NCI-H187 treated with DMSO at 0.1 percent for 48 hours (cell line): Measurements from ENCODE around the gene PPP2R5E.

ENCODE experiments used
- DNase-seq: peaks from one replicate; lab custom pipeline; 2025; lab: John Stamatoyannopoulos, UW

The PPP2R5E gene

GRCh38 chr14:63470962-63471793, 72.0 kb downstream of the PPP2R5E start:
- no peak for DNase-seq

- DNase-seq, result no peak
Observed at GRCh38 chr14:63468294-63468693, 74.9 kb downstream of the PPP2R5E start.

GRCh38 chr14:63467440-63468072, 75.6 kb downstream of the PPP2R5E start:
- DNase-seq, result no peak

GRCh38 chr14:63465347-63465746, 77.8 kb downstream of the PPP2R5E start:
- DNase-seq, result no peak

- DNase-seq, result no peak
Observed at GRCh38 chr14:63460680-63461369, 82.4 kb downstream of the PPP2R5E start.

GRCh38 chr14:63459738-63460137, 83.4 kb downstream of the PPP2R5E start:
- DNase-seq, result no peak

- DNase-seq, result no peak
Observed at GRCh38 chr14:63457498-63457897, 85.7 kb downstream of the PPP2R5E start.

GRCh38 chr14:63454863-63455622, 88.1 kb downstream of the PPP2R5E start:
- DNase-seq, result no peak

GRCh38 chr14:63454436-63454835, 88.7 kb downstream of the PPP2R5E start:
- DNase-seq, result no peak

- no peak for DNase-seq
Observed at GRCh38 chr14:63453443-63453936, 89.7 kb downstream of the PPP2R5E start.

GRCh38 chr14:63452796-63453195, 90.4 kb downstream of the PPP2R5E start:
- DNase-seq, result no peak

GRCh38 chr14:63448841-63449240, 94.3 kb downstream of the PPP2R5E start:
- no peak for DNase-seq

GRCh38 chr14:63444588-63444987, 98.6 kb downstream of the PPP2R5E start:
- DNase-seq, result no peak

GRCh38 chr14:63443988-63444387, 99.2 kb downstream of the PPP2R5E start:
- DNase-seq, result no peak

- DNase-seq, result no peak
Observed at GRCh38 chr14:63443361-63443760, 99.8 kb downstream of the PPP2R5E start.

GRCh38 chr14:63438065-63438757, 105.0 kb downstream of the PPP2R5E start:
- DNase-seq, result no peak

- no peak for DNase-seq
Observed at GRCh38 chr14:63436286-63437098, 106.7 kb downstream of the PPP2R5E start.

- no peak for DNase-seq
Observed at GRCh38 chr14:63435838-63436237, 107.3 kb downstream of the PPP2R5E start.

GRCh38 chr14:63435204-63435603, 108.0 kb downstream of the PPP2R5E start:
- no peak for DNase-seq

GRCh38 chr14:63432888-63433552, 110.2 kb downstream of the PPP2R5E start:
- no peak for DNase-seq
